DOHH2 (cell line): ENCODE measurements around the gene MAP3K5.

Source experiments
- EZH2phosphoT487 ChIP-seq: fragments of 200-600 bp; sonication (generic); IDR thresholded peaks from 2 replicates; pipeline ENCODE4 v1.6.1; 2017; ENCODE audit warnings: borderline replicate concordance, mild to moderate bottlenecking, antibody characterized with exemption, low read length, moderate library complexity, mixed read lengths
- TF ChIP-seq, protein P1 (sequence below): fragments of 200-600 bp; sonication (generic); IDR thresholded peaks from one replicate; pipeline ENCODE4 v1.5.1; 2014; ENCODE audit warnings: antibody characterized with exemption, mild to moderate bottlenecking, low read depth, low read length; ENCODE audit not compliant: poor library complexity, severe bottlenecking

GRCh38 chr6:136777651-136778050, 14.6 kb downstream of the MAP3K5 start:
- TF ChIP-seq, protein P1, sequence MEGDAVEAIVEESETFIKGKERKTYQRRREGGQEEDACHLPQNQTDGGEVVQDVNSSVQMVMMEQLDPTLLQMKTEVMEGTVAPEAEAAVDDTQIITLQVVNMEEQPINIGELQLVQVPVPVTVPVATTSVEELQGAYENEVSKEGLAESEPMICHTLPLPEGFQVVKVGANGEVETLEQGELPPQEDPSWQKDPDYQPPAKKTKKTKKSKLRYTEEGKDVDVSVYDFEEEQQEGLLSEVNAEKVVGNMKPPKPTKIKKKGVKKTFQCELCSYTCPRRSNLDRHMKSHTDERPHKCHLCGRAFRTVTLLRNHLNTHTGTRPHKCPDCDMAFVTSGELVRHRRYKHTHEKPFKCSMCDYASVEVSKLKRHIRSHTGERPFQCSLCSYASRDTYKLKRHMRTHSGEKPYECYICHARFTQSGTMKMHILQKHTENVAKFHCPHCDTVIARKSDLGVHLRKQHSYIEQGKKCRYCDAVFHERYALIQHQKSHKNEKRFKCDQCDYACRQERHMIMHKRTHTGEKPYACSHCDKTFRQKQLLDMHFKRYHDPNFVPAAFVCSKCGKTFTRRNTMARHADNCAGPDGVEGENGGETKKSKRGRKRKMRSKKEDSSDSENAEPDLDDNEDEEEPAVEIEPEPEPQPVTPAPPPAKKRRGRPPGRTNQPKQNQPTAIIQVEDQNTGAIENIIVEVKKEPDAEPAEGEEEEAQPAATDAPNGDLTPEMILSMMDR, result no peak
- TF ChIP-seq EZH2phosphoT487, result no peak
